DLD1 (cell line): ENCODE measurements around the gene E4F1.

ENCODE experiments used
- in situ Hi-C: cut with HindIII; loops from 2 replicates; pipeline ENCODE4 v1.10.0; 2017; ENCODE audit warnings: low sequenced_read_pairs

Gene E4F1

GRCh38 chr16:2205104-2205966 is 18.1 kb upstream of the E4F1 start, which contains the start of gene MLST8:
MLST8 (plus strand) TSS chr16:2205454; CDS start chr16:2206086, 632 bp downstream.
- in situ Hi-C loops: no loop called here

GRCh38 chr16:2205967-2206313 is 17.5 kb upstream of the E4F1 start:
- in situ Hi-C loops: no loop called here

- in situ Hi-C loops: no loop called here
Measured at GRCh38 chr16:2206420-2206779, 17.0 kb upstream of the E4F1 start.

GRCh38 chr16:2206780-2207433 is 16.5 kb upstream of the E4F1 start:
- in situ Hi-C loops: no loop called here

GRCh38 chr16:2207872-2208271 is 15.5 kb upstream of the E4F1 start:
- in situ Hi-C loops: no loop called here

- in situ Hi-C loops: no loop called here
Measured at GRCh38 chr16:2208308-2208707, 15.1 kb upstream of the E4F1 start.

GRCh38 chr16:2208772-2209171 is 14.6 kb upstream of the E4F1 start:
- in situ Hi-C loops: no loop called here

GRCh38 chr16:2209258-2210008 is 14.0 kb upstream of the E4F1 start:
- in situ Hi-C loops: no loop called here

- in situ Hi-C loops: no loop called here
Measured at GRCh38 chr16:2210009-2210332, 13.4 kb upstream of the E4F1 start.

GRCh38 chr16:2210386-2211365 is 12.7 kb upstream of the E4F1 start, which contains the start of gene BRICD5:
BRICD5 (minus strand) TSS chr16:2210863; CDS start chr16:2210833, 30 bp downstream.
- in situ Hi-C loops: no loop called here

GRCh38 chr16:2211923-2212347 is 11.5 kb upstream of the E4F1 start:
- in situ Hi-C loops: no loop called here

GRCh38 chr16:2212362-2213324 is 10.7 kb upstream of the E4F1 start:
- in situ Hi-C loops: no loop called here

GRCh38 chr16:2213817-2214718 is 9.3 kb upstream of the E4F1 start:
- in situ Hi-C loops: no loop called here

- in situ Hi-C loops: no loop called here
Measured at GRCh38 chr16:2214719-2214968, 8.7 kb upstream of the E4F1 start, which contains the start of gene PGP. PGP (minus strand) TSS chr16:2214840; CDS start chr16:2214777, 63 bp downstream.

GRCh38 chr16:2216330-2216729 is 7.1 kb upstream of the E4F1 start:
- in situ Hi-C loops: no loop called here

- in situ Hi-C loops: no loop called here
Measured at GRCh38 chr16:2223942-2224486, 623 bp downstream of the E4F1 start.

GRCh38 chr16:2226245-2226793 is 2.9 kb downstream of the E4F1 start:
- in situ Hi-C loops: no loop called here

GRCh38 chr16:2226918-2227317 is 3.5 kb downstream of the E4F1 start:
- in situ Hi-C loops: no loop called here
